HG02623 (cell line): ENCODE data around the gene TSPAN4.

ENCODE experiments used
- ATAC-seq: cut with Tn5 transposase; IDR thresholded peaks from one replicate; pipeline ENCODE4 v1.9.1; 2021; ENCODE audit warnings: moderate library complexity; ENCODE audit not compliant: unreplicated experiment

The TSPAN4 gene

GRCh38 chr11:803770-804598 is 38.7 kb upstream of the TSPAN4 start:
- no peak for ATAC-seq

GRCh38 chr11:804599-804964 is 38.1 kb upstream of the TSPAN4 start:
- ATAC-seq: no peak

DNA sequence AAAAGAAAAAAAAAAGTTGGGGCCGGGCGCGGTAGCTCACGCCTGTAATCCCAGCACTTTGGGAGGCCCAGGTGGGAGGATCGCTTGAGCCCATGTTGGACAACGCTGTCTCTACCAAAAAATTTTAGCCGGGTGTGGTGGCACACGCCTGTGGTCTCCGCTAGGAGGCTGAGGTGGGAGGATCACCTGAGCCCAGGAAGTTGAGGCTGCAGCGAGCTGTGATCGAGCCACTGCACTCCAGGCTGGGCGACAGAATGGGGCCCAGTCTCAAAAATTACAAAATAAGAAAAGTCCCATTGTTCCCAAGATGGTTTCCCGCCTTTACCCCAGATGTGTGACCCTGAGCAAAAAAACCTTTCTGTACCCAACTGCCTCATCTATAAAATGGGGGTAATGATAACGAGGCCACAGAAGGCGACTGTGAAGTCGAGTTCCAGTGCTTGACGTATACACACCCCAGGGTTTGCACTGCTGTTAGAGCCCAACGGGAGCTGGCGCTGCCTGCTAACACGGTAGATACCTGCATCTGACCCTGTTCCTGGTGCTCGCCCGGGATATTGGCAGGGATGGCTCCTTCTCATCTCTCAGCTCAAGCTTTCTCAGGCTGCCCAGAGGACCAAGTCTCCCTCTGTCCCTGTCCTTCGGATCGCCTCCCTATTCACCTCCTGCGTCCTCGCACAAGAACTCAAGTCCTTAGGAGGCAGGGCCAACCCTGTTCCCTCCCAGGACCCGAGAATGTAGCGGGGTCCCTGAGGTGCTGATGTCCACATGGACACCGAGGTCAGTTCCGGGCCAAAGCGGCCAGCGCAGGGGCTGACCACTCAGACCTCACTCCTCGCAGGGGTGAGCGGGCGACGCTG is 34.0 kb upstream of the TSPAN4 start:
- ATAC-seq: no peak

GRCh38 chr11:809287-810039 is 33.2 kb upstream of the TSPAN4 start, which contains the start of gene RPLP2:
Gene RPLP2 (plus strand): TSS chr11:809967. CDS start chr11:810235, 268 bp downstream.
- ATAC-seq: peak; percentile 62

DNA sequence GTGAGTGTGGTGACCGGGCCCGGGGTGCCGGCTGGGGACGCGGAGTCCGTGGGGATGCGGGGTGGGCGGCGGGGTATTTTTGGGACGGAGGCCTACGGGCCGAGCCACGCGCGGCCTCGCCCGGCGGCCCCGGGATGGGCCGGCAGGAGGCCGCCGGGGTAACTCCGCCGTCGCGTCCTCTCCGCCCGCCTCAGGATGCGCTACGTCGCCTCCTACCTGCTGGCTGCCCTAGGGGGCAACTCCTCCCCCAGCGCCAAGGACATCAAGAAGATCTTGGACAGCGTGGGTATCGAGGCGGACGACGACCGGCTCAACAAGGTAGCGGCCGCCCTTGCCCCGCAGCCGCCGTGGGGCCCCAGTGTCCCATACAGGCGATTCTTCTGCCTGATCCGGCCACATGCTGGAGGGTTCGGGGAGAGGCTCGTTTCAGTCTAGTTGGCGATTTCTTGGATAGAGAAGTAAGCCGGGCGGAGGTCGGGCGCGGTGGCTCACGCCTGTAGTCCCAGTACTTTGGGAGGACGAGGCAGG is 32.5 kb upstream of the TSPAN4 start:
- peak; percentile 6 for ATAC-seq

GRCh38 chr11:811446-812245 is 31.0 kb upstream of the TSPAN4 start:
- ATAC-seq: no peak

DNA sequence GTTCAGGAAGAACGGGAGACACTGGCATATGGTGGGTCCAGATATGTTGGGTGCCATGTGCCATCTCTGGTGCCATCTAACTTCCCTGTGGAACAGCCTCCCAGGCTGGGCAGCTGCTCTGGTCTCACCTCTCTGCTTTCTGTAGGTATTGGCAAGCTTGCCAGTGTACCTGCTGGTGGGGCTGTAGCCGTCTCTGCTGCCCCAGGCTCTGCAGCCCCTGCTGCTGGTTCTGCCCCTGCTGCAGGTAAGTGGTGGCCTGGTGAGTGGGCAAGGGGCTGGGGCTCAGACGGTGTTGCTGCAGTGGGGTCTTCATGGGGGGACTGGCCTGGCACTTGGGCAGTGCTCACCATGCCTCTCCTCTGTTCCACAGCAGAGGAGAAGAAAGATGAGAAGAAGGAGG is 30.3 kb upstream of the TSPAN4 start:
- ATAC-seq: no peak

GRCh38 chr11:813072-813455 is 29.6 kb upstream of the TSPAN4 start:
- no peak for ATAC-seq

DNA sequence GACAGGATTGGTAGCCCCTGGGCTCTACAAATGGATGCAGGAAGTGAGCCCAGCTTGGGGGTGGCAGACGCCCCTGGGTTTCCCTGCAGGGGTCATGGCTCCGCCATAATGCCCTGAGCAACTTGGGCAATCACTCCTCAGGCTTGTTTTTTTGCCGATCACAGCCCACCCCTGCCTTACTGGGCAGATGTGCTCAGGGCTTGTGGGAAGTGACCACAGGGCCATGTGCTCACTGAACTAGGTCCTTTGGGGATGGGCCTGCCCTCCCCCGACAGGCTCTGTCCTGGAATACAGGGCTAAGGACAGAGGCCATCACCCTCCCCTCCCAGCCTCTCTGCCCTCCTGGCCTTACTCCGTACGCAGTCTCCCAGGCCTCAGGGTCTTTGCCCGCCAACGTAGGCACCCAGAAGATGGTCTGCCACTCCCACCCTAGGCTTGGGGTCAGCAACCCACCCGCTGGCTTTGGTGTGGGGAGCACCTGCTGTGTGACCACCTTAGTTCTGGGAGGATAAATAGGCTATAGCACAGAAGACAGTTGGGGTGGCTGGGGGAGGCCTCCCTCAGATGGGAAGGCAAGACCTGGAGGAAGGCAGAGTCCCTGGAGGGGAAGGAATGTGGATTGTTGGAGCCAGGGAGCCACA is 29.1 kb upstream of the TSPAN4 start:
- no peak for ATAC-seq

DNA sequence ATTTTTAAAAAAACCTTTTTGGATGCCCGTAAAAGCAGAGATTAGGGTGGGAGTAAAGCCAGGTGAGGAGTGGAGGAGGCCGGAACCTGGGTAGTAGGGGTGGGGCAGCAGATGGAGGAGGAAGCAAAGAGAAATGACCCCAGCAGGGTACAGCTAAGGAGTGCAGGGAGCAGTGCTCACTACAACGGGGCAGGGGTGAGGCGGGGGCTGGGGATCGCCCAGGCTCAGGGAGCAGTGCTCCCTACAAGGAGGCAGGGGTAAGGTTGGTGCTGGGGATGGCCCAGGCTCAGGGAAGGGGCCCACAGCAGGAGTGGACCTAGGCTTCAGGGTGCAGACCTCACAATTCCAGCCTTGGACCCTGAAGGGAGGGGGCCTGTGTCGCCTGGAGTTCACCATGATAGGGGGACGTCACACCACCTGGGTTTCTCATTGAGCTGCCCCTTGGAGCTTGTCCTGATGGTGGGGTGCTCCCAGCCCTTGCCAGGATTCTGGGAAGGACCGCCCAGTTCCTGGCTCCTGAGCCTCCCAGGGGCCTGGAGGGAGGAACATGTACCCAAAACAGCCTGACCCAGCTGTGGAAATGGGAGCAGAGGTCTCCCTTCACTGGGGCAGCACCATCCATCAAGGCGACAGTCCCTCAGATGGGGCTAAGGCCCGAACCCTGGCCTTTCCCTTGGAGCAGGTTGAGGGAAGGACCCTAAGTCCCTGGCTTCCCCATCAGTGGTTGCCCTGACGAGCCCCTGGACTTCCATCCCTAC is 26.8 kb upstream of the TSPAN4 start:
- no peak for ATAC-seq

- ATAC-seq: no peak
Measured at GRCh38 chr11:816433-816779, 26.2 kb upstream of the TSPAN4 start.

GRCh38 chr11:818396-819128 is 24.1 kb upstream of the TSPAN4 start, which contains the start of gene PNPLA2:
Gene PNPLA2 (plus strand): TSS chr11:818914. CDS start chr11:819719, 805 bp downstream.
- no peak for ATAC-seq

DNA sequence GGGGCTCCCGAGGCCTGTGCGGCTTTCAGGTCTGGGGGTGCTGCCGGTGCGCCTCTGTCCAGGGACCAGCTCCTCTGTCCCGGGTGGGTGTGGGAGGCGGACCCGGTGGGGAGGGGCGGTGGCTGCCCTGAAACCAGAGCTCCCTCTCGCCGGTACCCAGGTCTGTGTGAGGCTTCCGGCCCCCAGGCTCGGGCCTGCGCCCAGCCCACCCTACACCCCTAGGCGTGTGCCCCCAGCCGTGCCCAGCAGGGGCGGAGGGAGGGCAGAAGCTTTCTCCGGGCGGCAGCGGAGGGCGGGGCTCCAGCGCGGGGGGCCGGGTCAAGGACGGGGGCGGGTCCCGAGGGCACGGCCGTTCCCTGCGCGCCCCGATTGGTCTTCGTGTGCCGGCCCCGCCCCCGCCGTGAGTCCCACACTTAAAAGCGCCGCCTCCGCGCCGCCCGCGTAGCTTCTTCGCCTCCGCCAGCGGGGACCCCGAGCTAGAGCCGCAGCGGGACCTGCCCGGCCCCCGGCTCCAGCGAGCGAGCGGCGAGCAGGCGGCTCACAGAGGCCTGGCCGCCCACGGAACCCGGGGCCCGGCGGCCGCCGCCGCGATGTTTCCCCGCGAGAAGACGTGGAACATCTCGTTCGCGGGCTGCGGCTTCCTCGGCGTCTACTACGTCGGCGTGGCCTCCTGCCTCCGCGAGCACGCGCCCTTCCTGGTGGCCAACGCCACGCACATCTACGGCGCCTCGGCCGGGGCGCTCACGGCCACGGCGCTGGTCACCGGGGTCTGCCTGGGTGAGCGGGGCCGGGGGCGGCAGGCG is 23.3 kb upstream of the TSPAN4 start:
- ATAC-seq: peak; percentile 63

GRCh38 chr11:819943-820649 is 22.6 kb upstream of the TSPAN4 start:
- peak; percentile 50 for ATAC-seq

DNA sequence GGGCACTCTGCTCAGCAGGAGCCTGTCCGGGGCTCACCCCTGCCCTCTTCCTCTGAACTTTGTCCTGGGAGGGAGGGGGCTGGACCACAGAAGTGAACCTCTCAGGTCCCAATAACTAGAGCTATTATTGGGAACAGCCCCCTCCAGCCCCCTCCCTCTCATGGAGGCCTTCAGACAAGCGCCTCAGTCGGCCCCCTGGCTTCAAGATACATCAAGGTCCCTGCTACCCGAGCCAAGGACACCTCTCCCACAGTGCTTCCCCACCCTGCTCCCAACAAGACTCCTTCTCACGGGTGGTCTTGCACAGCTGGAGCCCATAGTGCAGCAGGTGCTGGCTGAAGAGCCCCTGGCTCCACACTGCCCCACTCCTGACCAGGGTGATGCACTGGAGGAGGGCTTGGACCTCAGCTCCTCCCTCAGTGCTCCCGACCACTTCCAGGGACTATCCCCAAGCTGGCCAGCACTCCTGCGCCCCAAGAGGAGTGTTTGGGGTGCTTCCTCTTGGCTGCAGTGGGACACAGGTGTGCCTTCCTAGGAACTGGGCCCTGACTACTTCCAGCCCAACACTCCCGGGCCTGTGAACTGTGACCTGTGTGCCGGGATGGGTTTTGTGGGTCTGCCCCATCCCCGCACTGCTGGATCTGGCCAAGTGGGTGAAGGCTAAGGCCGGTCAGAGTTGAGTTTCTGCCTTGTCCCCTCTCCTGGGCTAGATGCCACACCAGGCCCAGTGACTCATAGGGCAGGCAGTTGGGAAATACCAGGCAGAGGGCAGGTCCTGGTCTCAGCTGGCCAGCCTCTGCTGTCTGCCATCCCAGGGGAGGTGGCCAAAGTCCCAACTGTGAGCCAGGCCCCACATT is 21.8 kb upstream of the TSPAN4 start:
- no peak for ATAC-seq
